Esophagus squamous epithelium (tissue), 4 donors: ENCODE results near the gene SLC6A4.

Experiments
- CTCF ChIP-seq, 6 experiments: fragments of 450-650 bp in 4 of 6; fragments of 200-600 bp in 2 of 6; sonication (generic) in 2 of 6; IDR thresholded peaks; one replicate each; pipeline ENCODE4 v1.5.1; 2016 to 2019; ENCODE audit warnings: antibody characterized with exemption in 6 of 6, mild to moderate bottlenecking in 4 of 6, moderate library complexity in 4 of 6
- POLR2A ChIP-seq, 4 donors: fragments of 450-650 bp; IDR thresholded peaks; one replicate each; pipeline ENCODE4 v1.6.1; 2017; ENCODE audit warnings: antibody characterized with exemption in 4 of 4, mild to moderate bottlenecking in 4 of 4, moderate library complexity in 3 of 4

GRCh38 chr17:30210366-30210765 lies 25.1 kb downstream of the SLC6A4 start:
- no peak for TF ChIP-seq POLR2A (IDR thresholded peaks at IDR 0.05)
- TF ChIP-seq CTCF (IDR thresholded peaks at IDR 0.05): no peak
